A673 (cell line): ENCODE results near the gene COA1.

Source experiments
- CTCF ChIP-seq: fragments of 300-800, 200-600 bp; sonication (generic); conservative IDR thresholded peaks from 2 replicates; pipeline ENCODE4 v1.5.1; 2017; ENCODE audit warnings: low read depth, mild to moderate bottlenecking, antibody characterized with exemption, low read length, moderate library complexity, mixed read lengths
- EZH2 ChIP-seq: fragments of 200-600 bp; sonication (generic); IDR thresholded peaks from 2 replicates; pipeline ENCODE4 v1.6.1; 2017; ENCODE audit warnings: borderline replicate concordance, low read depth, mild to moderate bottlenecking, mixed read lengths, antibody characterized with exemption, low read length; ENCODE audit not compliant: poor library complexity, severe bottlenecking

DNA sequence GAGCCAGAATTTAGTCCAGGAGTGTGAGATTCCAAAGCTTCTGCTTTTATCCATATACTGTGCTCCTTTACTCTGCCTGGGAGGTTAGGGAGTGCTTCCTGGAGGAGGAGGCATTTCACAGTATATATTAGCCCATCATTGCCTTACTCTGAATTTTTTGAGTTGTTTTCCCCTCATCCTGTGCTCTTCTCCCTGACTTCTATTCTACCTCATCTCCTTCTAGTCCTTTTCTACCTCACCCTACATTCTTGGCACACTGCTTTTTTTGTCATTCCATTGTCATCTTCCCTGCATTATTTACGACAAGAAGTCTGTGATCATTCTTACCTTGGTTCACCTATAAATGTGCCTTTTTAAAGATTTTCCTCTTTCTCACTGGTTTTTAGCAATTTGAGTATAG is 125.1 kb downstream of the COA1 start:
- no peak for TF ChIP-seq CTCF
- no peak for TF ChIP-seq EZH2
